ENCODE results near the gene OR5H15.

The OR5H15 gene

DNA sequence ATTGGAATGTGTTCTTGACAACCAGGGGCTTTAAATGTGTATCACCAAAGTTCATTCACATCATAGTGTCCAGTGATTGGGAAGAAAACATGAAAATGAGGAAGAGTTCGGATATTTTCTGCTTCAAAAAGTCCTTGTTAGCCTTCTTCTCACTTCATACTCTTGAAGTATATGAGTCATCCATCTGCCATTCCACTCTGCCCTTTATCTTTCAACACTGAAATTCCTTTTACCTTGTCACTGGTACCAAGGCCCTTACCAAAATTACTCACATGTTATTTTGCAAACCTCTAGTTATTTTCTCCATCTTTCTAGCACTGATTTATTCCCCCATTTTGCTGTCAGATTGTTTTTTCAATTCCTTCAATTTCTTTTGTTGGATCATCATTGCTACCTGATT lies 32.5 kb downstream of the OR5H15 start:
- FAIRE-seq (no peak), DNase-seq (ENCODE audit: insufficient read length, low spot score) (no peak)
- TF ChIP-seq, protein P1, sequence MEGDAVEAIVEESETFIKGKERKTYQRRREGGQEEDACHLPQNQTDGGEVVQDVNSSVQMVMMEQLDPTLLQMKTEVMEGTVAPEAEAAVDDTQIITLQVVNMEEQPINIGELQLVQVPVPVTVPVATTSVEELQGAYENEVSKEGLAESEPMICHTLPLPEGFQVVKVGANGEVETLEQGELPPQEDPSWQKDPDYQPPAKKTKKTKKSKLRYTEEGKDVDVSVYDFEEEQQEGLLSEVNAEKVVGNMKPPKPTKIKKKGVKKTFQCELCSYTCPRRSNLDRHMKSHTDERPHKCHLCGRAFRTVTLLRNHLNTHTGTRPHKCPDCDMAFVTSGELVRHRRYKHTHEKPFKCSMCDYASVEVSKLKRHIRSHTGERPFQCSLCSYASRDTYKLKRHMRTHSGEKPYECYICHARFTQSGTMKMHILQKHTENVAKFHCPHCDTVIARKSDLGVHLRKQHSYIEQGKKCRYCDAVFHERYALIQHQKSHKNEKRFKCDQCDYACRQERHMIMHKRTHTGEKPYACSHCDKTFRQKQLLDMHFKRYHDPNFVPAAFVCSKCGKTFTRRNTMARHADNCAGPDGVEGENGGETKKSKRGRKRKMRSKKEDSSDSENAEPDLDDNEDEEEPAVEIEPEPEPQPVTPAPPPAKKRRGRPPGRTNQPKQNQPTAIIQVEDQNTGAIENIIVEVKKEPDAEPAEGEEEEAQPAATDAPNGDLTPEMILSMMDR (IDR thresholded peaks at IDR 0.05; ENCODE audit: insufficient read depth, missing control alignments): no peak

DNA sequence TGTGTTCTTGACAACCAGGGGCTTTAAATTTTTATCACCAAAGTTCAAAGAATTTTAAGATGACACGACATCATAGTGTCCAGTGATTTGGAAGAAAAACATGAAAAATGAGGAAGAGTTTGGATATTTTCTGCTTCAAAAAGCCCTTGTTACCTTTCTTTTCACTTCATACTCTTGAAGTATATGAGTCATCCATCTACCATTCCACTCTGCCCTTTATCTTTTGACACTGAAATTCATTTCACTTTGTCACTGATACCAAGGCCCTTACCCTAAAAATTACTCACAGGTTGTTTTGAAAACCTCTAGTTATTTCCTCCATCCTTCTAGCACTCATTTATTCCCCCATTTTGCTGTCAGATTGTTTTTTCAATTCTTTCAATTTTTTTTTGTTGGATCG lies 42.7 kb downstream of the OR5H15 start:
- FAIRE-seq (no peak), DNase-seq (ENCODE audit: insufficient read length, low spot score) (no peak)
- TF ChIP-seq, protein P1 (IDR thresholded peaks at IDR 0.05; ENCODE audit: insufficient read depth, missing control alignments): no peak

DNA sequence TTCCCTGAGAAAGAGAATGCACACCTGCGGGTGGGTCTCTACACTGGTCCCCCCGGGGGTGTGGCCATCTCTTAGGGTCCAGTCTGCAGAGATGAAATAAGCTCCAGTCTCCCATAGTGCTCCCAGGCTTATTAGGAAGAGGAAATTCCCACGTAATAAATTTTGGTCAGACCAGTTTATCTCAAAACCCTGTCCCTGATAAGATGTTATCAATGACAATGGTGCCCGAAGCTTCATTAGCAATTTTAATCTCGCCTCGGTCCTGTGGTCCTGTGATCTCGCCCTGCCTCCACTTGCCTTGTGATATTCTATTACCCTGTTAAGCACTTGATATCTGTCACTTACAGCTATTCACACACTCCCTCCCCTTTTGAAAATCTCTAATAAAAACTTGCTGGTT lies 46.8 kb downstream of the OR5H15 start:
- DNase-seq (ENCODE audit: insufficient read length, low spot score): no peak
- FAIRE-seq: no peak
- TF ChIP-seq, protein P1 (IDR thresholded peaks at IDR 0.05; ENCODE audit: insufficient read depth, missing control alignments): no peak

DNA sequence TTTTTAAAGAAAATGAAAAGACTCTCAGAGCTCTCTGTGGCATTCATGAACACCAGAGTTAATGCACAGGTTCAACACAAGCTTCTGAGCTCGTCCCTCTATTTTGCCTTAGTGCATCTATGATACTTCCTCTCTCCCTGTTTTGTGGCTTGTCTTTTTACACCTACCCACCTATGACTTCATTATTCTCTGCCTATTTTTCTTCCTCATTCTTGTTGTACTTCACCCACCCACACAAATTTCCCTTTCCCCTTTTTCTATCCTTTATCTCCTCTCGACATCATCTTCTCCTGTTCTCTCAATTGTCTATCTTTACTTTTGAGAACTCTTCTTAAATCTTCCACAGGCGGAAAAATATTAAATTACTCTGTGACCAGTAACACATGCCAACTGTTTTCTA lies 48.6 kb downstream of the OR5H15 start:
- TF ChIP-seq, protein P1 (IDR thresholded peaks at IDR 0.05; ENCODE audit: insufficient read depth, missing control alignments): no peak
- no peak for DNase-seq (ENCODE audit: insufficient read length, low spot score)
- FAIRE-seq: no peak
